Upper lobe of right lung (tissue), 1 donor: ENCODE data around the gene CDT1. TPM values are rescaled to one million over a fixed set of nuclear protein-coding genes. Genes with fewer than 3 reads are reported as not detected.

Experiments
- ATAC-seq: fragments of 200-7000 bp; cut with Tn5 transposase; one replicate; pipeline ENCODE4 v1.9.1; 2020; ENCODE audit warnings: mild to moderate bottlenecking, moderate library complexity
- DNase-seq: peaks from one replicate; pipeline ENCODE4 v3.0.0-alpha.2; 2020
- H3K27ac ChIP-seq: fragments of 200-600 bp; one replicate; pipeline ENCODE4 v1.8.0; 2022
- H3K27me3 ChIP-seq: fragments of 200-600 bp; one replicate; pipeline ENCODE4 v1.8.0; 2022; ENCODE audit warnings: mild to moderate bottlenecking
- H3K36me3 ChIP-seq: fragments of 200-600 bp; one replicate; pipeline ENCODE4 v1.8.0; 2022
- H3K4me1 ChIP-seq: fragments of 200-600 bp; one replicate; pipeline ENCODE4 v1.8.0; 2022
- H3K4me3 ChIP-seq: fragments of 200-600 bp; one replicate; pipeline ENCODE4 v1.8.0; 2022; ENCODE audit warnings: mild to moderate bottlenecking
- H3K9me3 ChIP-seq: fragments of 200-600 bp; one replicate; pipeline ENCODE4 v1.8.0; 2022
- CTCF ChIP-seq: fragments of 200-600 bp; IDR thresholded peaks from one replicate; pipeline ENCODE4 v1.8.0; 2022; ENCODE audit warnings: antibody characterized with exemption
- intact Hi-C: fragments of 100-400 bp; cut with DNase I; formaldehyde crosslinking; loops from one replicate; pipeline ENCODE4 v1.11.0; 2022
- total RNA-seq: library from RNA; stranded (reverse); fragmentation: NEBNext Ultra II Directional; extraction: Animal tissue kit (Norgen Biotek cat#: 25700); gene quantifications from one replicate; pipeline ENCODE4 v1.2.1, GENCODE V29; 2021
- donor health status: DM: no; HTN: yes; CAD: no; lungs with severe emphysema.

The CDT1 gene
- total RNA-seq, 1 donor from 2014 or later: 1.0 TPM

DNA sequence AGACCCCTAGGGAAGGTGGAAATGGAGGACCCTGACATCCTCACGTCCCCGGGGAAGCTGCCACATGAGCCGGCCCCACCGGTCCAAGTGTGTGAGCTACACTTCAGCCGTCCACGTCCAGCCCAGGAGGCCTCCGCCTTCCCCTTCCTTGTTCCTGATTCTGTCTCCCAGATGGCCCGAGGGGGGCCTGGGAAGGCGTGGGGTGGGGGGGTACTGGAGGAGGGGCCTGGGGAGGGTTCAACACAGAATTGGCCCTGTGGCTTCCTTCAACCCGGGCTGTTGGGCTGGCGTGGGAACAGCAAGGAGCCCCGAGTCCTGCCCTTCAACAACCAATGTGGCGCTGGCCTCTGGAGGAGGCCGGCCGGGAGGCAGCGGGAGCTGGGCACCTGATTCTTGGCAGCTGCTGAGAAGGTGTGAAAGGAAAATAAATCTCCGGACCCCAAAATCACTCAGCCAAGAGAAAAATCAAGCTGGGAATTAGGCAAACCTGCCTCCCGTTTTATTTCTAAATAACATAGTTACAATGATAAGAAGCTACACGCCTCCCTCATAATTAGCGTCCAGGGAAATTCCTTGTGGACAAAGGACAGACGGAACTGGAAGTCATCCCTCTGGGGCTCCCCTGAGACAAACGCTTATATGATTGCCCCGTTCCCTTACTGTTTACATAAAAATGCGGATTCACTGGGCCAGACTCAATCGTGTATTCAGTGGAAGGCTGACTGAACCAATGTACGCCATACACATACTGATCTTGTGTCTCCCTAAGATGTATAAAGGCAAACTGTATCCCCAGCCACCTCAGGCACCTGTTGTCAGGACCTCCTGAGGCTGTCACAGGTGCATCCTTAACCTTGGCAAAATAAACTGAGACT lies 9.9 kb downstream of the CDT1 start:
- Histone ChIP-seq H3K27ac (peak overlapping the region; percentile 96), H3K4me1 (peaks cover 23% of the 10 kb centered on the region), H3K4me3 (no peak overlapping the region), H3K27me3 (no peaks in the 10 kb centered on the region), H3K9me3 (no peaks in the 10 kb centered on the region), H3K36me3 (peaks cover 14% of the 10 kb centered on the region)
- TF ChIP-seq CTCF: no peak
- DNase-seq: no peak
- ATAC-seq: no peak
- intact Hi-C loops: no loop called here

DNA sequence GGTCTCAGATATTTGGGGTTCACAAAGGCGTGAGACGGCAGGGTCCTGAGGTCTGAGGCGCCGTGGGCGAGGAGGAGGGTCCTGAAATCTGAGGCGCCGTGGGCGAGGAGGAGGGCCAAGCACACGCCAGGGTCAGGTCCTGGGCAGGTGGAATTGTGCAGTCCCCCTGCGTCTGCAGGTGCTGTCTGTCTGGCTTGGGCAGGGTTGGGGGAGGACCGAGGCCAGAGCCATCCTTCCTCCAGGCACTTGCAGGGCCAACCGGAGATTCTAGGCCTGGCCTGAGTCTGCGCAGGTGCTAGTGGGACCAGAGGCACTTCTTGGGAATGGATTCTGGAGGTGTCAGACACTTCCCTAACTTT lies 10.5 kb downstream of the CDT1 start:
- H3K4me3 ChIP-seq: no peak overlapping the region
- H3K27me3 ChIP-seq: no peaks in the 10 kb centered on the region
- no peak overlapping the region for H3K27ac ChIP-seq
- no peak for TF ChIP-seq CTCF
- intact Hi-C loops: no loop called here
- H3K9me3 ChIP-seq: no peaks in the 10 kb centered on the region
- peaks cover 11% of the 10 kb centered on the region for H3K36me3 ChIP-seq
- ATAC-seq: no peak
- DNase-seq: no peak
- peaks cover 23% of the 10 kb centered on the region for H3K4me1 ChIP-seq

DNA sequence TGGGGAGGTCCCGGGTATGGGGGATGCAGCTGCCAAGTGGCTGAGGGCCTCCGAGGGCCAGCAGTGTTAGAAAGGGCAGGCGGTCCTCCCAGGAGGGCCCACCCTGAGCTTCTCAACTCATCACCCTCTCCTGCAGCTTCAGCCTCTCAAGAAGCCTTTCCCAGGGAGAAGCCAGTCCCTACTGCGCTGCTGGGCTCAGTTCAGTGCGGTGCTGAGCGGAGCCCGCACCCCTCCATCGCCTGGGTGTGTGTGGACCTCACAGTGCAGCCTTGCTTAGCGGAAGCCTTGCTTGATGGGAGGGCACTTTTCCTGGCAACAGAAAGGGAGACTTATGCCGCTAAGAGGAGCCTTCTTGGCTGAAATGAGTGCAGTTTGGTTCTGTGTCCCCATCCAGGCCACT lies 11.6 kb downstream of the CDT1 start:
- no peak for TF ChIP-seq CTCF
- H3K27me3 ChIP-seq: no peaks in the 10 kb centered on the region
- DNase-seq: no peak
- peaks cover 17% of the 10 kb centered on the region for H3K4me1 ChIP-seq
- H3K4me3 ChIP-seq: no peak overlapping the region
- H3K27ac ChIP-seq: no peak overlapping the region
- intact Hi-C loops: no loop called here
- peaks cover under 1% of the 10 kb centered on the region for H3K36me3 ChIP-seq
- no peak for ATAC-seq
- no peaks in the 10 kb centered on the region for H3K9me3 ChIP-seq

- no peak for DNase-seq
- ATAC-seq: no peak
- intact Hi-C loops: no loop called here
- no peak overlapping the region for H3K4me3 ChIP-seq
- no peaks in the 10 kb centered on the region for H3K27me3 ChIP-seq
- H3K4me1 ChIP-seq: peaks cover 9% of the 10 kb centered on the region
- no peaks in the 10 kb centered on the region for H3K9me3 ChIP-seq
- no peaks in the 10 kb centered on the region for H3K36me3 ChIP-seq
- TF ChIP-seq CTCF: peak; percentile 67
- no peak overlapping the region for H3K27ac ChIP-seq
Measured at GRCh38 chr16:88815901-88816589, 12.5 kb downstream of the CDT1 start.

DNA sequence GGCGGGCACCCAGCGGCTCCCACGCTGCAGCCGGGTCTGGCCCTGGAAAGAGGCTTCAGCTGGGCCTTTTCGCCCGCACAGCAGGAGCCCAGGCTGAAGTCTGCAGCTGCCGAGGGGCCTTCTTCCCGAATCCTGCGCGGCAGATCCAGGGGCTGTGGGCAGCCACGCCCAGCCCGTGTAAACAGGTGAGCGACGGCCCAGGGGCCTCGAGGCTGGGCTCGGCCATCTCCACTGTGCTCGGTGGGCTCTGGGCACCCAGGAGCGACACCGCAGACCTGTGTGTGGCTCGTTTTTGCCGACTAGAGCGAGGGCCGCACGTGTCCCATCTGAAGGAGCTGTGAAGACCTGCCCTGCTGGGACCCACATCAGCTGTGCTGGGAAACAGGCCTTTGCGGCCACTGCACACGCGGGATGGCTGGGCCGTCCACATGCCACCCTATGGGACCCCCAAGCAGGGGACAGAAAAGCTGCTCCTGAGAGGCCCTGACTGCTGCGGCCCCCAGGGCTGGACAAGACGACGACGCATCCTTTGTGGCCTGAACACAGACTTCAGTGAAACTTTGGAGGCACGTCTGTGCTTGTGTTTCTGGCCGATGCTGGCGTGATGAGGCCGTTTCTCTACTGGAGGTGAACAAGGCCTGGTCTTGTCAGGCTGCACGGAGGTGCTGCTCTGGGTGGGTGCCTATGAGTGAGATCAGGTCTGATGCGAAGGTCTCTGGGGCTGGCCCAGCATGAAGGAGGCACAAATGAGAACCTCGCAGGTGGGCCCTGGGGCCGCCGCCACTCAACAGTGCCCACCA lies 13.3 kb downstream of the CDT1 start:
- ATAC-seq (no peak), DNase-seq (no peak)
- H3K9me3 ChIP-seq: no peaks in the 10 kb centered on the region
- peaks cover 8% of the 10 kb centered on the region for H3K4me1 ChIP-seq
- intact Hi-C loops: no loop called here
- peaks cover 2% of the 10 kb centered on the region for H3K36me3 ChIP-seq
- H3K4me3 ChIP-seq: no peak overlapping the region
- no peak overlapping the region for H3K27ac ChIP-seq
- H3K27me3 ChIP-seq: no peaks in the 10 kb centered on the region
- no peak for TF ChIP-seq CTCF
